Activated B cell treated with CpG ODN at 0.5 μM for 24 hours (primary cell): ENCODE results near the gene GRID2. TPM values are rescaled to one million over a fixed set of nuclear protein-coding genes. Genes with fewer than 3 reads are reported as not detected.

Experiments
- ATAC-seq: fragments of 200-7000 bp; cut with Tn5 transposase; one replicate; pipeline ENCODE4 v1.10.0; 2021; ENCODE audit warnings: low read depth, mild to moderate bottlenecking, moderate library complexity
- CTCF ChIA-PET: fragments of 350-600 bp; sonication (Branson Sonifier 250); formaldehyde crosslinking; loops from one replicate; lab custom pipeline; 2021; ENCODE audit warnings: antibody characterized with exemption; lab: Charles Lee
- POLR2A ChIA-PET: fragments of 350-600 bp; sonication (Branson Sonifier 250); formaldehyde crosslinking; loops from one replicate; lab custom pipeline; 2021; ENCODE audit warnings: antibody characterized with exemption; lab: Charles Lee
- DNase-seq: peaks from one replicate; pipeline ENCODE4 v3.0.0; 2022
- H3K27ac Mint-ChIP-seq: one replicate; pipeline ENCODE4 v1.8.0; 2020; ENCODE audit warnings: mixed read lengths
- H3K27me3 Mint-ChIP-seq: one replicate; pipeline ENCODE4 v1.8.0; 2021; ENCODE audit warnings: mixed read lengths
- H3K36me3 Mint-ChIP-seq: one replicate; pipeline ENCODE4 v1.8.0; 2021; ENCODE audit warnings: low read depth, mixed read lengths
- H3K4me1 Mint-ChIP-seq: one replicate; pipeline ENCODE4 v1.8.0; 2021; ENCODE audit warnings: mixed read lengths
- H3K4me3 Mint-ChIP-seq: one replicate; pipeline ENCODE4 v1.8.0; 2020; ENCODE audit warnings: mild to moderate bottlenecking, mixed read lengths
- H3K9me3 Mint-ChIP-seq: one replicate; pipeline ENCODE4 v1.8.0; 2020; ENCODE audit warnings: mixed read lengths
- intact Hi-C: fragments of 100-400 bp; cut with micrococcal nuclease; formaldehyde crosslinking; loops from one replicate; pipeline ENCODE4 v1.15.1; 2024
- total RNA-seq: library from RNA; stranded (reverse); gene quantifications from 2 replicates; pipeline ENCODE4 v1.2.3, GENCODE V29; 2022
- TF ChIP-seq, protein P1 (sequence below): fragments of 200-600 bp; IDR thresholded peaks from one replicate; pipeline ENCODE4 v1.8.0; 2022; ENCODE audit warnings: antibody characterized with exemption, mild to moderate bottlenecking

The GRID2 gene
- total RNA-seq, 1 donor from 2014 or later, result not detected

DNA sequence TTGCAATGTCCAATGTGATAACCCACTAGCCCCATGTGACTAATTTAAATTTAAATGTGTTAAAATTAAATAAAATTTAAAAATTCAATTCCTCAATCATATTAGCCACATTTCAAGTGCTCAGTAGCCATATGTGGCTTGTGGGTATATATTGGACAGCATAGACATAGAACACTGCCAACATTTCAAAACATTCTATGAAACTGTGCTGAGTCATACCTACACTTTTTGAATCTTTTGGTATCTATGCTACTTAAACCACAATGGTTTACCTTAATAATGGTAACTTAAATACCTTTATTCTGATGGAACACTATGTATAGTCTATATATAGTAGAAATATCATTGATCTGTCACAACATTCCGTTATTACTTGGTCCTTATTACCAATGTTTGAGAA, 1301.4 kb downstream of the GRID2 start:
- Mint-ChIP-seq H3K27ac (no peak overlapping the region), H3K9me3 (peaks cover 9% of the 10 kb centered on the region), H3K4me3 (no peak overlapping the region), H3K27me3 (no peaks in the 10 kb centered on the region), H3K4me1 (no peaks in the 10 kb centered on the region), H3K36me3 (no peaks in the 10 kb centered on the region)
- ChIA-PET POLR2A (no interaction called here), CTCF (no interaction called here)
- DNase-seq (no peak), ATAC-seq (no peak)
- intact Hi-C loops, result no loop called here
- TF ChIP-seq, protein P1, sequence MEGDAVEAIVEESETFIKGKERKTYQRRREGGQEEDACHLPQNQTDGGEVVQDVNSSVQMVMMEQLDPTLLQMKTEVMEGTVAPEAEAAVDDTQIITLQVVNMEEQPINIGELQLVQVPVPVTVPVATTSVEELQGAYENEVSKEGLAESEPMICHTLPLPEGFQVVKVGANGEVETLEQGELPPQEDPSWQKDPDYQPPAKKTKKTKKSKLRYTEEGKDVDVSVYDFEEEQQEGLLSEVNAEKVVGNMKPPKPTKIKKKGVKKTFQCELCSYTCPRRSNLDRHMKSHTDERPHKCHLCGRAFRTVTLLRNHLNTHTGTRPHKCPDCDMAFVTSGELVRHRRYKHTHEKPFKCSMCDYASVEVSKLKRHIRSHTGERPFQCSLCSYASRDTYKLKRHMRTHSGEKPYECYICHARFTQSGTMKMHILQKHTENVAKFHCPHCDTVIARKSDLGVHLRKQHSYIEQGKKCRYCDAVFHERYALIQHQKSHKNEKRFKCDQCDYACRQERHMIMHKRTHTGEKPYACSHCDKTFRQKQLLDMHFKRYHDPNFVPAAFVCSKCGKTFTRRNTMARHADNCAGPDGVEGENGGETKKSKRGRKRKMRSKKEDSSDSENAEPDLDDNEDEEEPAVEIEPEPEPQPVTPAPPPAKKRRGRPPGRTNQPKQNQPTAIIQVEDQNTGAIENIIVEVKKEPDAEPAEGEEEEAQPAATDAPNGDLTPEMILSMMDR, result no peak

DNA sequence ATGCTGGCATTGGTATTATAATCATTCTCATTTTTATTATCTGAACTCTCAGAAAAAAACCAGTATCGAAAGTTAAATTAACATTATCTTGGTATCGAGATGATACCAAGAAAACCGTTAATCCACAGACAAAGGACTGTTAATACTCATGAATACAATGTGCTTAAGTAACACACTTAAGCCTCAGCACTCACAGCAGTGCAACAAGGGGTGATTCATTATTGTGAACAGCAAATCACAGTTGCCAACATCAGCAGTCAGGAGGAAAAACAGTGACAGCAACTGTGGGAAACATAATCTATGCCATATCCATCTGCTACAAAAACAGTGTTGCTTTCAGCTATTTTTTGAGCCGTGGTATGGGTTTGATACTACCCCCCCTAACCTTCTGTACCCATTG, 1313.8 kb downstream of the GRID2 start:
- intact Hi-C loops, result no loop called here
- Mint-ChIP-seq H3K4me3 (no peak overlapping the region), H3K9me3 (no peaks in the 10 kb centered on the region), H3K36me3 (no peaks in the 10 kb centered on the region), H3K4me1 (no peaks in the 10 kb centered on the region), H3K27ac (no peak overlapping the region), H3K27me3 (no peaks in the 10 kb centered on the region)
- no peak for DNase-seq
- CTCF ChIA-PET, result no interaction called here
- ATAC-seq, result no peak
- POLR2A ChIA-PET, result no interaction called here
- TF ChIP-seq, protein P1, result no peak

DNA sequence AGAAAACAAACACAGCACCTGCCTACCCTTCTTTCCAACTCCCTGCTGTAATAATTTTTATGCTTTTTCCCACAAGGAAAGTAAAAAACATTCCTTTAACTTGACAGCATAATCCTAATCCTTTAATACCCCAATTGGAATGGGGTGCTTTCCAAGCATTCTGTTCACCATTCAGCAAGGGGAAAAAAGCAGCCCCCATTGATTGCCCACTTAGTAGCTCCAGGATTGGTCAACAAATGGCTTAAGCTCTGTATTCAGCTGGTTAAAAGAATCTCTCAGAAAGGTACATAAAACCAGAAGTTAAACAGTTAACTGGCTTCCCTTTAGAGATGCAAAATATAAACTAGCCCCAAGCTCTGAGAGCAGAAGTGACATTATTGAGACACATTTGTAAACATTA, 1330.0 kb downstream of the GRID2 start:
- DNase-seq, result no peak
- Mint-ChIP-seq H3K27ac (no peak overlapping the region), H3K27me3 (no peaks in the 10 kb centered on the region), H3K9me3 (peaks cover 6% of the 10 kb centered on the region), H3K36me3 (no peaks in the 10 kb centered on the region), H3K4me1 (no peaks in the 10 kb centered on the region), H3K4me3 (no peak overlapping the region)
- TF ChIP-seq, protein P1, result no peak
- intact Hi-C loops, result no loop called here
- ATAC-seq, result no peak
- ChIA-PET CTCF (no interaction called here), POLR2A (no interaction called here)

DNA sequence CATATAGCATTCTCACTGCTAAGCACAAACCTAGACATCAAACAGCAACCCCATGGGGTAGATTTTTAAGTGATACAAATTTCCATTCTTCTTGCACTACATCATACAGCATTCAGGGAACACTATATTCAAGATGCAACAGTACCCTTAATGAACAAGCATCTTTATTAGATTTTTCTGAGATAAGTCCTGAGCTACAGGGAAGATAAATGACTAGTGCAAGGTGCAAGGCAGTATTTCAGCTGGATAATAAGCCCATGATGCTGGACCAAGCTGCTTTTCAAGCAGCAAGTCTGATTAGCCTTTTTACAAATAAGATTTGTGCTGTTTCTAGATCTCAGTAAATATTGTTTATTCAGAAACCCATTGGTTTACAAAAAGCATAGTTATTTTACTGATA, 1332.2 kb downstream of the GRID2 start:
- Mint-ChIP-seq H3K4me3 (no peak overlapping the region), H3K9me3 (peaks cover 6% of the 10 kb centered on the region), H3K4me1 (no peaks in the 10 kb centered on the region), H3K27me3 (no peaks in the 10 kb centered on the region), H3K36me3 (no peaks in the 10 kb centered on the region), H3K27ac (no peak overlapping the region)
- ATAC-seq, result no peak
- ChIA-PET CTCF (no interaction called here), POLR2A (no interaction called here)
- no peak for DNase-seq
- TF ChIP-seq, protein P1, result no peak
- intact Hi-C loops, result no loop called here

DNA sequence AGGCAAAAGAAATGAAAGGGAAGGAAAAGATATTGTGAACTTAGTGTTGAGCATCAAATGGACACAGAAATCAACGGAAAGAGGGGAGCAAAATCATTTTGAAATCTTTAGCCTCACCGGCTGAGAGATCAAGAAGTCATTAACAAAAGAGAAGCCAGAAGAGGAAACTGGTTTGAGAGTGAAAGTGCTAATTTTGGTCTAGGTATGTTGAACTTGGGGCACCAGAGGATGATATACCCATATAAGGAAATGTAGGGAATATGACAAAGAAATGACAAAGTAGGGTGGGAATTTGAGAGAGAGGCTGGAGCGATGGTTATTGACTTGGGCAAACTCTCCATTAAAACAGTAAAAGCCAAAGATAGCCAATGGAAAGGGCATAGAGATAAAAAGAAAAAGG, 1341.4 kb downstream of the GRID2 start:
- Mint-ChIP-seq H3K36me3 (no peaks in the 10 kb centered on the region), H3K9me3 (no peaks in the 10 kb centered on the region), H3K27me3 (no peaks in the 10 kb centered on the region), H3K4me1 (no peaks in the 10 kb centered on the region), H3K4me3 (no peak overlapping the region), H3K27ac (no peak overlapping the region)
- TF ChIP-seq, protein P1, result no peak
- CTCF ChIA-PET, result no interaction called here
- ATAC-seq (no peak), DNase-seq (no peak)
- POLR2A ChIA-PET, result no interaction called here
- intact Hi-C loops, result no loop called here
